Activated CD4-positive, alpha-beta T cell treated with anti-CD3 and anti-CD28 coated beads for 24 hours (primary cell): ENCODE measurements around the gene TNFSF12.

ENCODE experiments used
- DNase-seq, 2 donors: peaks; one replicate each; pipeline ENCODE4 v3.0.0-alpha.2; 2020; ENCODE audit warnings: low read depth in 2 of 2

TNFSF12 gene

GRCh38 chr17:7548585-7549400 is at the start of gene TNFSF12:
Gene TNFSF12 (plus strand): TSS chr17:7549058. CDS start chr17:7549154, 96 bp downstream.
- peak; percentile 26 to 31 for DNase-seq

- no peak for DNase-seq
Measured at GRCh38 chr17:7499161-7499560, 49.7 kb upstream of the TNFSF12 start.

- DNase-seq, result no peak
Measured at GRCh38 chr17:7501729-7502128, 47.1 kb upstream of the TNFSF12 start.

GRCh38 chr17:7502171-7502847 is 46.5 kb upstream of the TNFSF12 start:
- DNase-seq, result no peak

GRCh38 chr17:7502987-7503386 is 45.9 kb upstream of the TNFSF12 start:
- DNase-seq, result no peak

GRCh38 chr17:7503521-7503920 is 45.3 kb upstream of the TNFSF12 start:
- DNase-seq, result no peak

- DNase-seq, result no peak
Measured at GRCh38 chr17:7508145-7508544, 40.7 kb upstream of the TNFSF12 start.

- no peak for DNase-seq
Measured at GRCh38 chr17:7508846-7509245, 40.0 kb upstream of the TNFSF12 start.

- no peak for DNase-seq
Measured at GRCh38 chr17:7509937-7510336, 38.9 kb upstream of the TNFSF12 start.

GRCh38 chr17:7511108-7511507 is 37.8 kb upstream of the TNFSF12 start:
- DNase-seq, result no peak

GRCh38 chr17:7512105-7512504 is 36.8 kb upstream of the TNFSF12 start:
- DNase-seq, result no peak

- no peak for DNase-seq
Measured at GRCh38 chr17:7512824-7513540, 35.9 kb upstream of the TNFSF12 start.

GRCh38 chr17:7513850-7514419 is 34.9 kb upstream of the TNFSF12 start:
- DNase-seq, result no peak

- no peak for DNase-seq
Measured at GRCh38 chr17:7515911-7516610, 32.8 kb upstream of the TNFSF12 start.

- peak; percentile 13 to 24 for DNase-seq
Measured at GRCh38 chr17:7523033-7523432, 25.8 kb upstream of the TNFSF12 start.

GRCh38 chr17:7528842-7529241 is 20.0 kb upstream of the TNFSF12 start:
- DNase-seq, result no peak

- no peak for DNase-seq
Measured at GRCh38 chr17:7530023-7530900, 18.6 kb upstream of the TNFSF12 start.

- no peak for DNase-seq
Measured at GRCh38 chr17:7538050-7538449, 10.8 kb upstream of the TNFSF12 start.

GRCh38 chr17:7538891-7539545 is 9.8 kb upstream of the TNFSF12 start:
- no peak for DNase-seq

- DNase-seq, result no peak
Measured at GRCh38 chr17:7541074-7541621, 7.7 kb upstream of the TNFSF12 start.
